HG02610 (cell line): ENCODE results near the gene FAM131A.
A peak's percentile ranks its signal among the peaks of the same experiment; 100 is the strongest.

Source experiments
- ATAC-seq: cut with Tn5 transposase; IDR thresholded peaks from one replicate; pipeline ENCODE4 v1.9.1; 2021; ENCODE audit warnings: mild to moderate bottlenecking, moderate library complexity; ENCODE audit not compliant: unreplicated experiment

Gene FAM131A

GRCh38 chr3:184337399-184337714 is at the start of gene FAM131A:
TSS of gene FAM131A (plus strand) at chr3:184337600. CDS start at chr3:184337631, 31 bp downstream.
- no peak for ATAC-seq

GRCh38 chr3:184289426-184289938 is 47.9 kb upstream of the FAM131A start:
- no peak for ATAC-seq

- ATAC-seq: no peak
These were observed 47.1 kb upstream of the FAM131A start for GRCh38 chr3:184290331-184290730.

- no peak for ATAC-seq
These were observed 46.2 kb upstream of the FAM131A start for GRCh38 chr3:184291044-184291737.

GRCh38 chr3:184291738-184292445 is 45.5 kb upstream of the FAM131A start:
- no peak for ATAC-seq

GRCh38 chr3:184295771-184296170 is 41.6 kb upstream of the FAM131A start:
- ATAC-seq: no peak

- ATAC-seq: no peak
These were observed 40.8 kb upstream of the FAM131A start for GRCh38 chr3:184296616-184297015.

- ATAC-seq: peak; percentile 95
These were observed 38.5 kb upstream of the FAM131A start, which contains the start of gene PSMD2 for GRCh38 chr3:184298759-184299487. TSS of gene PSMD2 (plus strand) at chr3:184299241. CDS start at chr3:184299267, 26 bp downstream.

GRCh38 chr3:184299488-184300377 is 37.7 kb upstream of the FAM131A start:
- ATAC-seq: no peak

GRCh38 chr3:184300378-184300720 is 37.1 kb upstream of the FAM131A start:
- no peak for ATAC-seq

- ATAC-seq: no peak
These were observed 31.8 kb upstream of the FAM131A start for GRCh38 chr3:184305577-184305976.

- no peak for ATAC-seq
These were observed 30.9 kb upstream of the FAM131A start for GRCh38 chr3:184306341-184306972.

- no peak for ATAC-seq
These were observed 29.5 kb upstream of the FAM131A start for GRCh38 chr3:184307915-184308314.

GRCh38 chr3:184308744-184309143 is 28.7 kb upstream of the FAM131A start:
- no peak for ATAC-seq

- ATAC-seq: no peak
These were observed 25.8 kb upstream of the FAM131A start for GRCh38 chr3:184311633-184312032.

- peak; percentile 86 for ATAC-seq
These were observed 23.1 kb upstream of the FAM131A start, which contains the start of gene EIF4G1 for GRCh38 chr3:184314363-184314699. TSS of gene EIF4G1 (plus strand) at chr3:184314606. CDS start at chr3:184315797, 1,191 bp downstream.

- ATAC-seq: peak; percentile 45
These were observed 22.5 kb upstream of the FAM131A start for GRCh38 chr3:184314700-184315542.

GRCh38 chr3:184315543-184315867 is 21.9 kb upstream of the FAM131A start:
- ATAC-seq: no peak

GRCh38 chr3:184315871-184316661 is 21.3 kb upstream of the FAM131A start:
- ATAC-seq: no peak
